Measurements from ENCODE around the gene DNAI1. TPM values are rescaled to one million over a fixed set of nuclear protein-coding genes. Genes with fewer than 3 reads are reported as not detected.

The DNAI1 gene
- total RNA-seq, 2 experiments from 2014 or later = not detected

DNA sequence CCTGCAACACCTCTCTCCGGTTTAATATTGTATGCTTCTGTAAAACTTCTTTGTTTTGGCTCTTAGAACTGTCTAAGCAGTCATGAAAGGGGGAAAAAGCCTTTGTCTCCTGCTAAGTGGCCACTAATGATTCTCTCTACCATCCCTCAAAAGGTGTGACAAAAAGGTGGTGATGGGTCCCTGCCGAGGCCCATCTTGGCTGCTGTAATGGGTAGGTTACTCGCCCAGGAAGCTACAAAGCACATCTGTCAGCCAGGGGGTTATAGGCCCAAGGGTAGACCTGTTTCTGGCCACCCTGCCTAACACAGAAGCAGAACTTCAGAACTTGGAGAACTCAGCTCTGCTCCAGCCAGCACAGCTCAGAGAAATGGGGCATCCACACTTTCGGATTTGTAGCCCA is 1.9 kb upstream of the DNAI1 start:
- no peak overlapping the region for H3K4me3 ChIP-seq (ENCODE audit: low read length)
- no peaks in the 10 kb centered on the region for H3K36me3 Mint-ChIP-seq (ENCODE audit: low read depth)
- TF ChIP-seq, protein P1, sequence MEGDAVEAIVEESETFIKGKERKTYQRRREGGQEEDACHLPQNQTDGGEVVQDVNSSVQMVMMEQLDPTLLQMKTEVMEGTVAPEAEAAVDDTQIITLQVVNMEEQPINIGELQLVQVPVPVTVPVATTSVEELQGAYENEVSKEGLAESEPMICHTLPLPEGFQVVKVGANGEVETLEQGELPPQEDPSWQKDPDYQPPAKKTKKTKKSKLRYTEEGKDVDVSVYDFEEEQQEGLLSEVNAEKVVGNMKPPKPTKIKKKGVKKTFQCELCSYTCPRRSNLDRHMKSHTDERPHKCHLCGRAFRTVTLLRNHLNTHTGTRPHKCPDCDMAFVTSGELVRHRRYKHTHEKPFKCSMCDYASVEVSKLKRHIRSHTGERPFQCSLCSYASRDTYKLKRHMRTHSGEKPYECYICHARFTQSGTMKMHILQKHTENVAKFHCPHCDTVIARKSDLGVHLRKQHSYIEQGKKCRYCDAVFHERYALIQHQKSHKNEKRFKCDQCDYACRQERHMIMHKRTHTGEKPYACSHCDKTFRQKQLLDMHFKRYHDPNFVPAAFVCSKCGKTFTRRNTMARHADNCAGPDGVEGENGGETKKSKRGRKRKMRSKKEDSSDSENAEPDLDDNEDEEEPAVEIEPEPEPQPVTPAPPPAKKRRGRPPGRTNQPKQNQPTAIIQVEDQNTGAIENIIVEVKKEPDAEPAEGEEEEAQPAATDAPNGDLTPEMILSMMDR (IDR thresholded peaks at IDR 0.05) = no peak
- no peak overlapping the region for H3K27ac Mint-ChIP-seq
- H3K4me1 ChIP-seq (ENCODE audit: insufficient read depth, low read length) = peaks cover 25% of the 10 kb centered on the region
- ChIA-PET CTCF (interaction anchor here (1.3 kb wide), 1 partner anchor 77 kb away, joined by 3 read pairs; no protein-coding TSS in a partner anchor), POLR2A (interaction anchor here (1.3 kb wide), 1 partner anchor 164 kb away, joined by 4 read pairs; the partner anchor contains the start of gene DCTN3)
- H3K36me3 ChIP-seq (ENCODE audit: insufficient read depth, low read length) = no peaks in the 10 kb centered on the region
- peak overlapping the region; percentile 94 for H3K4me3 Mint-ChIP-seq
- ATAC-seq (ENCODE audit: poor library complexity) (no peak), DNase-seq (no peak)
- H3K27ac ChIP-seq (ENCODE audit: low read depth in 1 of 2, low read length in 2 of 2) = no peak overlapping the region
- H3K27me3 Mint-ChIP-seq = no peaks in the 10 kb centered on the region
- no peaks in the 10 kb centered on the region for H3K9me3 Mint-ChIP-seq
- H3K4me1 Mint-ChIP-seq (ENCODE audit: low read depth) = peaks cover 31% of the 10 kb centered on the region
- H3K9me3 ChIP-seq (ENCODE audit: control insufficient read depth in 1 of 2, insufficient read depth in 1 of 2, low read length in 2 of 2) = no peaks in the 10 kb centered on the region
- H3K27me3 ChIP-seq (ENCODE audit: control insufficient read depth in 1 of 2, insufficient read depth in 2 of 2, low read length in 2 of 2) = no peaks in the 10 kb centered on the region
- intact Hi-C loops (cut with DNase I, micrococcal nuclease) = loop anchor here in 1 of 2 experiments (2.0 to 5.0 kb wide), 8 partner anchors 128 to 639 kb away; partner anchors contain the start of genes DCAF12, KIF24, NUDT2 and RPP25L

DNA sequence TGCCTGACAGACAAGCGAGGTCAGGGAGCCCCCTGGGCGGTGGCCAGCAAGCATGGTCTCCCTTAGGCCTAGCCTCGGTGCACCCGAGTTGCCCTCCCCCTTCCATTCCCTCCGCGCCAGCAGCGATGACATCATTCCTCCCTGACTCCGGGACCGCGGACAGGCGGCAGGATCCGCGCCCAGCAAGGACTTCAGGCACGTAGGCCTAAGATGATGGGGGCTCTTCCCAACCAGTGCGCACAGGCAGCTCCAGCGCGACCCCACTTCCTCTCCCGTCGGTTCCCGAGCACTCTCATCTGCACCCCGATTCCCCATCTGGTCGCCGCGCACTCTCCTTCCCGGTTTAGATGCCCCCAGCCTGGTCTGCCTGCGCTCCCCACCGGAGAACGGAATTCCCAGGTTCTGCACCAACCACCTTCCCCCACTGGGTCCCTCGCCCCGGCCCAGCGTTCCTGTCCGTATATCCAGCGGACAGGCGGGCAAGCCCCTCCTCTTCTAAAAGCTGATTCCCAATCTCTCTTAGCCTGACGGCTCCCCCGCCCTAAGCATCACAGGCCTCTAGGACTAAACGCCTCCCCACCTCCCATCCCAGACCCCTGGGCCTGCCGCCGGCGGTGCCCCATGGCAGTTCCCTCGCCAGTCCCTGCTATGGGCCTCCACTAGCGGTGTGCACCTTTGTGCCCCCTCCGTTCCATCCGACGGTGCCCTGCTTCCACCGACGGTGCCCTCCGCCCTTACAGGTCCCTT is 1.2 kb upstream of the DNAI1 start:
- TF ChIP-seq, protein P1 (IDR thresholded peaks at IDR 0.05) = no peak
- Histone ChIP-seq H3K36me3 (ENCODE audit: insufficient read depth, low read length) (no peaks in the 10 kb centered on the region), H3K4me1 (ENCODE audit: insufficient read depth, low read length) (peaks cover 25% of the 10 kb centered on the region), H3K27me3 (ENCODE audit: control insufficient read depth in 1 of 2, insufficient read depth in 2 of 2, low read length in 2 of 2) (no peaks in the 10 kb centered on the region), H3K9me3 (ENCODE audit: control insufficient read depth in 1 of 2, insufficient read depth in 1 of 2, low read length in 2 of 2) (no peaks in the 10 kb centered on the region), H3K4me3 (ENCODE audit: low read length) (peak overlapping the region; percentile 72), H3K27ac (ENCODE audit: low read depth in 1 of 2, low read length in 2 of 2) (no peak overlapping the region)
- intact Hi-C loops (cut with DNase I, micrococcal nuclease) = loop anchor here (1.0 to 5.0 kb wide), 13 partner anchors 65 to 640 kb away; partner anchors contain the start of genes KIF24 (in 2 of the 2), NUDT2 (in 2 of the 2), RPP25L (in 2 of the 2) and DCAF12 (in 1 of the 2)
- Mint-ChIP-seq H3K4me3 (peak overlapping the region; percentile 94), H3K27ac (no peak overlapping the region), H3K36me3 (ENCODE audit: low read depth) (no peaks in the 10 kb centered on the region), H3K27me3 (peaks cover 7% of the 10 kb centered on the region), H3K9me3 (no peaks in the 10 kb centered on the region), H3K4me1 (ENCODE audit: low read depth) (peaks cover 31% of the 10 kb centered on the region)
- ATAC-seq (ENCODE audit: poor library complexity) (no peak), DNase-seq (peak in 6 of 14 experiments; percentile 4 to 50 (median 24))
- ChIA-PET POLR2A (interaction anchor here (1.6 kb wide), 1 partner anchor 181 kb away, joined by 5 read pairs; the partner anchor contains the start of gene SIGMAR1), CTCF (no interaction called here)

DNA sequence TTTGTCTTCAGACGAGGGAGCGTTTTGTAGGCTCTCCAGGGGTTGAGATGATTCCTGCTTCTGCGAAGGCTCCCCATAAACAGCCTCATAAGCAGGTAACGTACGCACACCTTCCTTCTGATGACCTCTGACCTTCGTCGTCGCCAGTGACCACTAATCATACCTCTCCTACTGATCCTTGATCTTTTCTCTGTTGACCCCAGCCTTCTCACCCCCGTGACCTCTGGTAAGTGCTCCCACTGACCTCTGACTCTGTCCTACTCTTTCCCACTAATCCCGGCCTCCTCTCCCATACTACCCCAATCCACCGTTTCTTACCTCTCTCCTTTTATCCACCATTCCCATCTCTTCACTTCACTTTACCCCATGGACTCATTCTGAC is 345 bp downstream of the DNAI1 start:
- Mint-ChIP-seq H3K27me3 (peaks cover 9% of the 10 kb centered on the region), H3K4me3 (peak overlapping the region; percentile 98), H3K27ac (peak overlapping the region; percentile 68), H3K36me3 (ENCODE audit: low read depth) (no peaks in the 10 kb centered on the region), H3K4me1 (ENCODE audit: low read depth) (peaks cover 31% of the 10 kb centered on the region), H3K9me3 (no peaks in the 10 kb centered on the region)
- no peaks in the 10 kb centered on the region for H3K27me3 ChIP-seq (ENCODE audit: control insufficient read depth in 1 of 2, insufficient read depth in 2 of 2, low read length in 2 of 2)
- POLR2A ChIA-PET = interaction anchor here (0.7 to 1.7 kb wide), 11 partner anchors 10 to 280 kb away, joined by 3 to 11 read pairs (median 4); partner anchors contain the start of genes ENHO, GALT, MYORG and SIGMAR1
- peaks cover 25% of the 10 kb centered on the region for H3K4me1 ChIP-seq (ENCODE audit: insufficient read depth, low read length)
- DNase-seq (no peak), ATAC-seq (ENCODE audit: poor library complexity) (no peak)
- H3K4me3 ChIP-seq (ENCODE audit: low read length) = peak overlapping the region; percentile 72
- H3K9me3 ChIP-seq (ENCODE audit: control insufficient read depth in 1 of 2, insufficient read depth in 1 of 2, low read length in 2 of 2) = no peaks in the 10 kb centered on the region
- H3K36me3 ChIP-seq (ENCODE audit: insufficient read depth, low read length) = no peaks in the 10 kb centered on the region
- TF ChIP-seq, protein P1 (IDR thresholded peaks at IDR 0.05) = no peak
- CTCF ChIA-PET = interaction anchor here (1.1 kb wide), 1 partner anchor 175 kb away, joined by 4 read pairs; no protein-coding TSS in a partner anchor
- H3K27ac ChIP-seq (ENCODE audit: low read depth in 1 of 2, low read length in 2 of 2) = no peak overlapping the region
- intact Hi-C loops (cut with DNase I, micrococcal nuclease) = loop anchor here (1.0 to 5.0 kb wide), 12 partner anchors 64 to 642 kb away; partner anchors contain the start of genes RPP25L (in 2 of the 2), DCAF12 (in 1 of the 2), ENHO (in 1 of the 2) and KIF24 (in 1 of the 2)

Data from CD4-positive, alpha-beta T cell (primary cell).